Hepatocyte (in vitro differentiated cells): ENCODE data around the gene PPID. TPM values are rescaled to one million over a fixed set of nuclear protein-coding genes. Genes with fewer than 3 reads are reported as not detected.

ENCODE experiments used
- DNase-seq: peaks from one replicate; pipeline ENCODE4 v3.0.0-alpha.2; 2016; ENCODE audit warnings: low spot score
- H2AFZ ChIP-seq: fragments of 200-600 bp; sonication (generic); 2 replicates; pipeline ENCODE4 v1.6.0; 2016; ENCODE audit warnings: antibody characterized with exemption, mild to moderate bottlenecking
- H3K27ac ChIP-seq: fragments of 200-600 bp; sonication (generic); 2 replicates; pipeline ENCODE4 v1.5.1; 2016; ENCODE audit warnings: mild to moderate bottlenecking
- H3K27me3 ChIP-seq: fragments of 200-600 bp; sonication (generic); 2 replicates; pipeline ENCODE4 v1.6.1; 2016
- H3K36me3 ChIP-seq: fragments of 200-600 bp; sonication (generic); replicated peaks from 2 replicates; pipeline ENCODE4 v1.5.1; 2016; ENCODE audit warnings: low read depth; ENCODE audit not compliant: insufficient read depth
- H3K4me1 ChIP-seq: fragments of 200-600 bp; sonication (generic); 2 replicates; pipeline ENCODE4 v1.5.1; 2016; ENCODE audit warnings: mild to moderate bottlenecking, moderate library complexity; ENCODE audit not compliant: insufficient read depth
- H3K4me2 ChIP-seq: fragments of 200-600 bp; sonication (generic); 2 replicates; pipeline ENCODE4 v1.6.0; 2016
- H3K4me3 ChIP-seq: fragments of 200-600 bp; sonication (generic); 2 replicates; pipeline ENCODE4 v1.5.1; 2016; ENCODE audit warnings: mild to moderate bottlenecking
- H3K79me2 ChIP-seq: fragments of 200-600 bp; sonication (generic); 2 replicates; pipeline ENCODE4 v1.6.0; 2017; ENCODE audit warnings: mild to moderate bottlenecking
- H3K9me2 ChIP-seq: fragments of 200-600 bp; sonication (generic); replicated peaks from 2 replicates; pipeline ENCODE4 v1.6.0; 2017; ENCODE audit warnings: mild to moderate bottlenecking; ENCODE audit not compliant: insufficient read depth
- H3K9me3 ChIP-seq: fragments of 200-600 bp; sonication (generic); 2 replicates; pipeline ENCODE4 v1.5.1; 2016; ENCODE audit warnings: low read depth, mild to moderate bottlenecking
- H4K20me1 ChIP-seq: fragments of 200-600 bp; sonication (generic); 2 replicates; pipeline ENCODE4 v1.6.0; 2016; ENCODE audit warnings: mild to moderate bottlenecking; ENCODE audit not compliant: insufficient read depth, poor library complexity, severe bottlenecking
- CTCF ChIP-seq: fragments of 200-600 bp; sonication (generic); IDR thresholded peaks from 2 replicates; pipeline ENCODE4 v1.5.1; 2016; ENCODE audit warnings: antibody characterized with exemption, mild to moderate bottlenecking; ENCODE audit not compliant: poor library complexity
- EZH2 ChIP-seq: fragments of 200-600 bp; sonication (generic); IDR thresholded peaks from 2 replicates; pipeline ENCODE4 v1.6.1; 2016; ENCODE audit warnings: antibody characterized with exemption, mild to moderate bottlenecking, borderline replicate concordance
- EZH2phosphoT487 ChIP-seq: fragments of 200-600 bp; sonication (generic); IDR thresholded peaks from one replicate; pipeline ENCODE4 v1.6.1; 2018; ENCODE audit warnings: antibody characterized with exemption, mild to moderate bottlenecking, low read depth, moderate library complexity; ENCODE audit not compliant: unreplicated experiment, severe bottlenecking
- WGBS: methylation state at CpG from one replicate; pipeline ENCODE4 v1.1.6; 2016; ENCODE audit warnings: low lambda C conversion rate; ENCODE audit errors: missing lambda C conversion rate; 5-methylcytosine and 5-hydroxymethylcytosine counted together
- polyA plus RNA-seq: library from polyadenylated mRNA; unstranded; fragments of >200 nt; fragmentation: Nextera tagmentation; extraction: Ambion mirVana; gene quantifications from 2 replicates; pipeline ENCODE4 v1.2.1, GENCODE V29; 2016
- total RNA-seq: library from RNA; depleted of rRNA; stranded (reverse); fragments of >200 nt; gene quantifications from 2 replicates; pipeline ENCODE4 v1.2.3, GENCODE V29; 2014

Gene PPID
- total and polyA plus RNA-seq, 2 experiments from 2014 or later = 41.2 to 49.3 TPM

GRCh38 chr4:158682066-158682465, 41.1 kb downstream of the PPID start:
- Histone ChIP-seq H3K4me1 (no peaks in the 10 kb centered on the region), H3K9me2 (no peaks in the 10 kb centered on the region), H4K20me1 (no peaks in the 10 kb centered on the region), H3K27ac (no peak overlapping the region), H2AFZ (no peak overlapping the region), H3K4me3 (no peak overlapping the region), H3K4me2 (no peak overlapping the region), H3K36me3 (no peaks in the 10 kb centered on the region), H3K9me3 (no peaks in the 10 kb centered on the region), H3K79me2 (no peaks in the 10 kb centered on the region), H3K27me3 (no peaks in the 10 kb centered on the region)
- 77% methylated on average over 2 of the region's 2 CpGs for WGBS
- TF ChIP-seq EZH2 (no peak), EZH2phosphoT487 (no peak), CTCF (no peak)
- no peak for DNase-seq

GRCh38 chr4:158681629-158682028, 41.6 kb downstream of the PPID start:
- Histone ChIP-seq H3K79me2 (no peaks in the 10 kb centered on the region), H3K4me3 (no peak overlapping the region), H4K20me1 (no peaks in the 10 kb centered on the region), H3K9me3 (no peaks in the 10 kb centered on the region), H3K27me3 (no peaks in the 10 kb centered on the region), H3K9me2 (no peaks in the 10 kb centered on the region), H3K36me3 (no peaks in the 10 kb centered on the region), H3K27ac (no peak overlapping the region), H3K4me2 (no peak overlapping the region), H3K4me1 (no peaks in the 10 kb centered on the region), H2AFZ (no peak overlapping the region)
- DNase-seq = no peak
- 84% methylated on average over 1 of the region's 1 CpG for WGBS
- TF ChIP-seq EZH2 (no peak), EZH2phosphoT487 (no peak), CTCF (no peak)

GRCh38 chr4:158678767-158679166, 44.4 kb downstream of the PPID start:
- H3K36me3 ChIP-seq = no peaks in the 10 kb centered on the region
- no peaks in the 10 kb centered on the region for H3K9me2 ChIP-seq
- H3K4me1 ChIP-seq = no peaks in the 10 kb centered on the region
- TF ChIP-seq EZH2phosphoT487 = no peak
- H3K9me3 ChIP-seq = no peaks in the 10 kb centered on the region
- 97% methylated on average over 2 of the region's 2 CpGs for WGBS
- no peak overlapping the region for H3K4me2 ChIP-seq
- H3K79me2 ChIP-seq = peaks cover 11% of the 10 kb centered on the region
- no peak overlapping the region for H3K27ac ChIP-seq
- H2AFZ ChIP-seq = no peak overlapping the region
- H3K4me3 ChIP-seq = no peak overlapping the region
- no peak for DNase-seq
- no peaks in the 10 kb centered on the region for H3K27me3 ChIP-seq
- no peaks in the 10 kb centered on the region for H4K20me1 ChIP-seq

DNA sequence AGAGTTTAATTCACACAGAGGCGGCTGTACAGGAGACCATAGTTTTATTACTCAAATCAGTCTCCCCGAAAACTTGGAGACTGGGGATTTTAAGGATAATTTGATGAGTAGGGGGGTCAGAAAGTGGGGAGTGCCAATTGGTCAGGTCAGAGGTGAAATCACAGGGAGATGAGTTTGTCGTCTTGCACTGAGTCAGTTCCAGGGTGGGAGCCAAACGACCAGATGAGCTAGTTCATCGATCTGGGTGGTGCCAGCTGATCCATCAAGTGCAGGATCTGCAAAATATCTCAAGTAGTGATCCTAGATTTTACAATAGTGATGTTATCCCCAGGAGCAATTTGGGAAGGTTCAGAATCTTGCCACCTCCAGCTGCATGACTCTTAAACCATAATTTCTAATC, 47.1 kb downstream of the PPID start:
- Histone ChIP-seq H3K9me2 (no peaks in the 10 kb centered on the region), H3K4me1 (peaks cover 4% of the 10 kb centered on the region), H2AFZ (no peak overlapping the region), H3K79me2 (peaks cover 21% of the 10 kb centered on the region), H3K27me3 (no peaks in the 10 kb centered on the region), H4K20me1 (no peaks in the 10 kb centered on the region), H3K27ac (no peak overlapping the region), H3K36me3 (no peaks in the 10 kb centered on the region), H3K4me3 (no peak overlapping the region), H3K4me2 (no peak overlapping the region), H3K9me3 (no peaks in the 10 kb centered on the region)
- TF ChIP-seq EZH2phosphoT487 (no peak), EZH2 (no peak), CTCF (no peak)
- 90% methylated on average over 5 of the region's 5 CpGs for WGBS
- no peak for DNase-seq
